Measurements from ENCODE around the gene NYAP1.

Gene NYAP1

GRCh38 chr7:100478958-100479660 lies 4.6 kb upstream of the NYAP1 start, which contains the start of gene TSC22D4 (continued):
- TF ChIP-seq ZNF692 (tag by site-specific recombination; IDR thresholded peaks at IDR 0.05), result peak; percentile 91
- TF ChIP-seq ZNF37A (tag by site-specific recombination; IDR thresholded peaks at IDR 0.05), result no peak
- TF ChIP-seq ZNF366 (tag by site-specific recombination; conservative IDR thresholded peaks at IDR 0.05), result peak; percentile 100
- TF ChIP-seq ZNF391 (tag by site-specific recombination; IDR thresholded peaks at IDR 0.05; ENCODE audit: borderline replicate concordance, low read depth), result no peak; the same call in 1 of the 2 replicates
- TF ChIP-seq TSHZ1 (tag by site-specific recombination; IDR thresholded peaks at IDR 0.05; ENCODE audit: borderline replicate concordance), result 0 out of 2 replicates have a peak, but pooled peaks have one; percentile 9
- TF ChIP-seq ZFP3 (tag by site-specific recombination; IDR thresholded peaks at IDR 0.05; ENCODE audit: low read depth), result no peak
- TF ChIP-seq ZNF155 (tag by site-specific recombination; IDR thresholded peaks at IDR 0.05), result no peak
- TF ChIP-seq ZNF785 (tag by site-specific recombination; IDR thresholded peaks at IDR 0.05), result peak; percentile 90
- peak; percentile 98 for TF ChIP-seq ZNF423 (tag by site-specific recombination; IDR thresholded peaks at IDR 0.05)
- TF ChIP-seq ZNF704 (tag by site-specific recombination; IDR thresholded peaks at IDR 0.05), result no peak
- TF ChIP-seq SALL2 (tag by site-specific recombination; IDR thresholded peaks at IDR 0.05; ENCODE audit: borderline replicate concordance), result no peak
- TF ChIP-seq PRDM1 (tag by site-specific recombination; IDR thresholded peaks at IDR 0.05), result peak; percentile 21; the same call in 1 of the 2 replicates
- peak; percentile 95 for TF ChIP-seq KLF16 (tag by site-specific recombination; IDR thresholded peaks at IDR 0.05)
- no peak; the same call in 1 of the 2 replicates for TF ChIP-seq PRDM6 (tag by site-specific recombination; IDR thresholded peaks at IDR 0.05)
- TF ChIP-seq ZNF837 (tag by site-specific recombination; IDR thresholded peaks at IDR 0.05), result no peak
- TF ChIP-seq ZNF777 (tag by site-specific recombination; IDR thresholded peaks at IDR 0.05; ENCODE audit: borderline replicate concordance), result no peak
- peak; percentile 100 for TF ChIP-seq ZBTB44 (tag by site-specific recombination; IDR thresholded peaks at IDR 0.05)
- TF ChIP-seq ZBTB11 (tag by site-specific recombination; conservative IDR thresholded peaks at IDR 0.05; ENCODE audit: low read depth), result peak; percentile 84
- no peak for TF ChIP-seq ZNF530 (tag by site-specific recombination; IDR thresholded peaks at IDR 0.05; ENCODE audit: low read depth)
- peak; percentile 90 for TF ChIP-seq ZNF501 (tag by site-specific recombination; IDR thresholded peaks at IDR 0.05)
- peak; percentile 96 for TF ChIP-seq SP2 (tag by site-specific recombination; IDR thresholded peaks at IDR 0.05)
- TF ChIP-seq ZNF114 (tag by site-specific recombination; IDR thresholded peaks at IDR 0.05), result no peak
- TF ChIP-seq ZNF621 (tag by site-specific recombination; IDR thresholded peaks at IDR 0.05), result no peak
- peak; percentile 97 for TF ChIP-seq ZNF341 (tag by site-specific recombination; IDR thresholded peaks at IDR 0.05; ENCODE audit: low read depth)
- peak; percentile 96 for TF ChIP-seq ZBTB17 (tag by site-specific recombination; IDR thresholded peaks at IDR 0.05)
